ENCODE results near the gene PTCH1. TPM values are rescaled to one million over a fixed set of nuclear protein-coding genes. Genes with fewer than 3 reads are reported as not detected.

Gene PTCH1
- total RNA-seq, 1 experiment from 2014 or later = 15.2 TPM

DNA sequence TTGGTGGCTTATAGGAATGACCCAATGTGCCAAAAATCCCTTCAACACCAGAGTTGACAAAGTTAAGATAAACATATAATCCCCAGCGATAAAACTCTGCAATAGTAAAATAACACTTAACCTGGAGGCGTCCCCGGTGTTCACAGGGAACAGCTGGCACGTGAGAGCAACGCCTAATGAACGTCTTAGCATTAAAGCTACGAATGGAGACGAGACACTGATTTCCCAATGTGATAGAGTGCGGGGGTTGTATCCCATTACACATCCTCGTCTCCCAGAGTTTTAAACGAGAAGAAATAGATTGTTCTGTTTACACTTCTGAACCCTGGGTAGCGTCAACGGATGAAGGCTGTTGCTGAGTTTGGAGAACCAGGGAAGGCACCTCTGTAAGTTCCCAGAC lies 57.6 kb downstream of the PTCH1 start:
- ChIA-PET CTCF (no interaction called here), POLR2A (no interaction called here), RAD21 (ENCODE audit: low non-redundant PET in 1 of 2, low total read pairs in 2 of 2, uncharacterized antibody in 2 of 2, unreplicated experiment in 2 of 2) (no interaction called here)
- Histone ChIP-seq H3K27me3 (ENCODE audit: insufficient read depth, low read length) (no peaks in the 10 kb centered on the region), H3K27ac (ENCODE audit: low read depth, low read length) (no peak overlapping the region), H3K9ac (ENCODE audit: low read length) (no peak overlapping the region), H3K9me2 (ENCODE audit: insufficient read depth) (no peaks in the 10 kb centered on the region), H4K20me1 (ENCODE audit: insufficient read depth) (no peaks in the 10 kb centered on the region), H2AFZ (ENCODE audit: low read depth, low read length, poor library complexity, severe bottlenecking) (no peak overlapping the region), H3K79me2 (ENCODE audit: insufficient read depth, low read length) (no peaks in the 10 kb centered on the region), H3K4me1 (ENCODE audit: control insufficient read depth in 1 of 2, insufficient read depth in 2 of 2, low read length in 2 of 2) (no peaks in the 10 kb centered on the region), H3K4me3 (replicated peaks in 1 of 2; ENCODE audit: low read depth in 1 of 2, low read length in 2 of 2) (no peak overlapping the region), H3K36me3 (ENCODE audit: control insufficient read depth in 1 of 2, insufficient read depth in 2 of 2, low read length in 2 of 2) (0 out of 4 replicates have a peak, but pooled peaks cover 0 to 3% of the 10 kb centered on the region in 2 experiments), H3K9me3 (ENCODE audit: control insufficient read depth in 1 of 2, insufficient read depth in 1 of 2, low read depth in 1 of 2, low read length in 2 of 2) (no peaks in the 10 kb centered on the region), H3K4me2 (ENCODE audit: low read length) (no peak overlapping the region)
- DNase-seq (ENCODE audit: low read depth, low spot score) = no peak
- no peak for ATAC-seq
- no peak for TF ChIP-seq RAD21 (IDR thresholded peaks at IDR 0.05; ENCODE audit: low read depth)
- no peak for TF ChIP-seq SIN3A (IDR thresholded peaks at IDR 0.05; ENCODE audit: low read depth)
- no peak for TF ChIP-seq ELF1 (IDR thresholded peaks at IDR 0.05; ENCODE audit: borderline replicate concordance, low read depth)
- TF ChIP-seq POLR2A (IDR thresholded peaks at IDR 0.05; ENCODE audit: borderline replicate concordance, extremely low read depth, insufficient read depth, insufficient read length) = no peak
- no peak for TF ChIP-seq EZH2 (IDR thresholded peaks at IDR 0.05)
- intact Hi-C loops (cut with micrococcal nuclease) = no loop called here
- no TSS peak for BruUV-seq (replicated peaks)

DNA sequence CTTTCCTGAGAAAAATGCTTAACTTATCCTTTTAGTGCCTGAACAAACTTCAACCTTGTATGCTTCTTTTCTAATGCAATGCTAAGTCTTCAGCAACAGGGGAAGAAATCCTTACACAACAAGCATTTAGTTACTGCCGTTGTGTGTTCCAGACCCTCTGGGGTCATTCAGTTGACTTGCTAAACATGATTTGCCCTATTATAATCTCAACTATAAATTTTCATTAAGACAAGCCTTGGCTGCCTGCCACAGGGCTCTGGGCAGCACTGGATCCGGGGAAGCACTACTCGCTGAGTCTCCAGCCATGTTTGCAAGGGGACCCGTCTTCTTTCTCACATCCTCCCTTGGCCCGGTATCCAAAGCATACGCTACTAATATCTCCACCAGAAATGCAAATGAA lies 58.1 kb downstream of the PTCH1 start:
- ChIA-PET POLR2A (no interaction called here), RAD21 (ENCODE audit: low non-redundant PET in 1 of 2, low total read pairs in 2 of 2, uncharacterized antibody in 2 of 2, unreplicated experiment in 2 of 2) (no interaction called here), CTCF (no interaction called here)
- Histone ChIP-seq H3K27ac (ENCODE audit: low read depth, low read length) (no peak overlapping the region), H3K4me1 (ENCODE audit: control insufficient read depth in 1 of 2, insufficient read depth in 2 of 2, low read length in 2 of 2) (no peaks in the 10 kb centered on the region), H3K36me3 (ENCODE audit: control insufficient read depth in 1 of 2, insufficient read depth in 2 of 2, low read length in 2 of 2) (0 out of 4 replicates have a peak, but pooled peaks cover 0 to 5% of the 10 kb centered on the region in 2 experiments), H3K27me3 (ENCODE audit: insufficient read depth, low read length) (no peaks in the 10 kb centered on the region), H3K4me2 (ENCODE audit: low read length) (no peak overlapping the region), H3K9me2 (ENCODE audit: insufficient read depth) (no peaks in the 10 kb centered on the region), H3K4me3 (replicated peaks in 1 of 2; ENCODE audit: low read depth in 1 of 2, low read length in 2 of 2) (no peak overlapping the region), H4K20me1 (ENCODE audit: insufficient read depth) (no peaks in the 10 kb centered on the region), H2AFZ (ENCODE audit: low read depth, low read length, poor library complexity, severe bottlenecking) (no peak overlapping the region), H3K9me3 (ENCODE audit: control insufficient read depth in 1 of 2, insufficient read depth in 1 of 2, low read depth in 1 of 2, low read length in 2 of 2) (no peaks in the 10 kb centered on the region), H3K9ac (ENCODE audit: low read length) (no peak overlapping the region), H3K79me2 (ENCODE audit: insufficient read depth, low read length) (no peaks in the 10 kb centered on the region)
- TF ChIP-seq ELF1 (IDR thresholded peaks at IDR 0.05; ENCODE audit: borderline replicate concordance, low read depth) (no peak), POLR2AphosphoS5 (IDR thresholded peaks at IDR 0.05; ENCODE audit: low read depth, low read length) (no peak), CBX3 (IDR thresholded peaks at IDR 0.05; ENCODE audit: low read depth) (no peak)
- DNase-seq (ENCODE audit: low read depth, low spot score) (no peak), ATAC-seq (no peak)
- no TSS peak for BruUV-seq (replicated peaks)
- intact Hi-C loops (cut with micrococcal nuclease) = no loop called here

Data from HCT116 (cell line).